Middle frontal gyrus (tissue), 1 donor: Measurements from ENCODE around the gene BCL7A.
A peak's percentile ranks its signal among the peaks of the same experiment; 100 is the strongest.

Experiments used
- DNase-seq: peaks from one replicate; pipeline ENCODE4 v3.0.0-alpha.2; 2015; ENCODE audit warnings: low spot score; ENCODE audit errors: extremely low spot score

BCL7A gene

GRCh38 chr12:122076743-122077495 lies 55.2 kb downstream of the BCL7A start:
- no peak for DNase-seq

- peak; percentile 88 for DNase-seq
These were observed 56.7 kb downstream of the BCL7A start, which contains the start of gene MLXIP for GRCh38 chr12:122078141-122079032. Gene MLXIP (plus strand): TSS chr12:122078756. CDS start chr12:122078854, 98 bp downstream.

DNA sequence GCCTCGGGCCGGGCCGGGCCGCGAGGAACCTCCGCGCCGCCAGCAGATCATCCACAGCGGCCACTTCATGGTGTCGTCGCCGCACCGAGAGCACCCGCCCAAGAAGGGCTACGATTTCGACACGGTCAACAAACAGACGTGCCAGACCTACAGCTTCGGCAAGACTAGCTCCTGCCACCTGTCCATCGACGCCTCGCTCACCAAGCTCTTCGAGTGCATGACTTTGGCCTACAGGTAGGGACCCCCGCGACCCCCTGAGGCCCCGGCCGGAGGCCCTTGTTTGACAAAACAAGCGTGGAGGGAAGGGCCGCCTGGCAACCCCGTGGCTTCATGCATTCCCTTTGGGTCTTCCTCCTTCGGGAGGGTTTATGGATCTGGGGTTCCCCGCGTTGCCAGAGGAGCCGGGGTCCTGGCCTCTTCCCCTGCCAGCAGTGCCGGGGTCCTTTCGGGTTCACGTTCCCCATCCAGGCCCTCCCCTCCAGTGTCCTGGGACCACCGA lies 57.4 kb downstream of the BCL7A start:
- DNase-seq, result no peak

DNA sequence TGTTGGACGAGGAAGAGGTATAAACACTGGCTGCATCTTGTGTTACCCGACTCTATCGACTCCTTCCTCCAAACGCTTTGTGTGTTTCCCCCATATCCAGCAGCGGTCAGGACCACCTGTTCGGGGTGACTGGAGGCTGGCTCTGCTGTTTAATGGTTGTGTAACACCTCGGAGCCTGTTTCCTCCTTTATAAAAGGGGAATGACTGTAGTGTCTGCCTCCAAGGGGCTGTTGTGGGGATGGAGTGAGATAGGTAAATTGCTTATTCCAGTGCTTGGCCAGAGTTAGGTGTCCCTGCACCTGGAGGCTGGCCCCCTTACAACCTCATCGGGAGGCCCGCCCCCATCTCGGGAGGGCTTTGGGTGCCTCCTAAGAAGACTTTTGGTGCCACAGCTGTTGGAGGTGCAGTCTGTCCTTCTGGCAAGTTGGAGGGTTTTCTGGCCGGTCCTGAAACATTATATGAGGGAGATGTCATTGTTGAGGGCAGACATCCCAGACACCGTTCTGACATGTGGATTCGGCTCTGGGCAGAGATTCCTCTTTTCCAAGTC lies 57.9 kb downstream of the BCL7A start:
- no peak for DNase-seq

- DNase-seq, result no peak
These were observed 58.7 kb downstream of the BCL7A start for GRCh38 chr12:122080149-122081082.

DNA sequence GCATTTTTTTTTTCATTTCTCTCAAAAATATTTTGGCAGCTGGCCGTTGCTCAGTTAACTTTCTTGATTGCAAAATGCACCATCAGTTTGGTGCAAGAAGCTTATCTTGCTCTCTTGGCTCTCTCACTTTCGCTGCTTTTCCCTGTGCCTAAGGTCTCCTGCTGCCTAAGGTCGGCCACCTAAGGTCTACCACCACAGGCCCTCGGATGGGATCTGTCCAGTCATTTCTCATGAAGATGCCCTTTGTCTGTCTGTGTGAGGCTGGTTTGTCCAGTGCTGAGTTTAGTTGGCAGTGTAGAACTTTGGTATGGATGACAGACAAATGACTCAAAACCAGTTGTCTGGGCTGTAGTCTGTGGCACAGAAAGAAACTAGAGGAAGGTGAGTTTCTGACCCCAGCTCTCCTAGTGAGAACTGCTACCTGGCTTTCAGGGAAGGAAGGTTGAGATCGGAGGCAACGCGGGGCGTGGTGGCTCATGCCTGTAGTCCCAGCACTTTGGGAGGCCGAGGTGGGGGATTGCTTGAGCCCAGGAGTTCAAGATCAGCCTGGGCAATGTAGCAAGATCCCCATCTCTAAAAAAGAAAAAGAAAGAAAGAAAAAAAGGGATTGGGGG lies 59.5 kb downstream of the BCL7A start:
- DNase-seq, result no peak

GRCh38 chr12:122081697-122082221 lies 60.1 kb downstream of the BCL7A start:
- DNase-seq, result no peak

DNA sequence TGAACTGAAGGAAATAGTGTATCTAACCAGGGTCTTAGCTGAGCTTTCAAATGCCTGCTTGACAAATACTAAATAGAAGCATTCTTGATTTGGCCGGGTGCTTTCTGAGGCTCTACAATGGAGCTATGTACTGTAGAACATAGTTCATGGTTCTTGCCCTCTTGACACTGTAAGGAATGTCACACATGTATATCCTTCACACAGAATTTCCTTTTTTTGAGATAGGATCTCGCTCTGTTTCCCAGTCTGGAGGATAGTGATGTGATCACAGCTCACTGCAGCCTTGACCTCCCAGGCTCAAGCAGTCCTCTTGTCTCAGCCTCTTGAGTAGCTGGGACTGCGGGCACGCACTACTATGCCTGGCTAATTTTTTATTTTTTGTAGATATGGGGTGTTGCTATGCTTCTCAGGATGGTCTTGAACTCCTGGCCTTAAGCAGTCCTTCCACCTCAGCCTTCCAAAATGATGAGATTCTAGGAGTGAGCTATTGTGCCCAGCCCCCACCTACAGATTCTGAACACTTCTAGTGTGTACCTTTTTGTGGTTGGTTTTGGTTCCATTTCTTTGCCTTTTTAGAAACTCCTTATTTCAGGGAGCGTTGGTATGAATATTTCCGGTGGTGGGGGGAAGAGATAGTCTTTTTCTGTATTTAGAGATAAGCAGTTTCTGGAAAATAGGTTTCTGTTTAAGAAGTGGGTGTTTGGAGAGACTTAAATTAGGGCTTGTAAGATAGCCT lies 61.1 kb downstream of the BCL7A start:
- DNase-seq, result no peak

DNA sequence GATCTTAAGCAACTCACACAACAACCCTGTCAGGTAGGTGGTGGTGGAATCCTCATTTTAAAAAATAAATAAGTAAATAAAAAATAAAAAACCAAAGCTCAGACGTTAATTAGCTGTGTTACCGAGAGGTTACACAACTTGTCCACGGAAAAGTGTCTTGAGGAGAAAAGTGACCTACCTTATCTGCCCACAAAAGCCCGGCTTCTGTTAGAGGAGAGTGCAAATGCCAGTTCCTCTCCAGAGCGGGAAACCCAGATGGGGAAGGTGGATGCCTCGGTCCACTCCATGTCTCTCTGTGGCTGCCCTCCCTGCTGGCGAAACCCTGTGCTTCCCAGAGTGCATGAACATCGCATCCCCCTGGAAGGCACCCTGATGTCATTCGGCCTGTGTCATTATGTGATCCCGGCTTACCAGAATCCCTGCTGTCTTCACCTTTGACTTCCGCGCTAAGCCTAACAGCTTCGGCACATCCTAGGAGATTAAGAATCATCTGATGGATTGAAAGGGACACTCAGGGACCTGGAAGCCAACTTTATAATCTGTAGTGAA lies 63.2 kb downstream of the BCL7A start:
- DNase-seq, result no peak

DNA sequence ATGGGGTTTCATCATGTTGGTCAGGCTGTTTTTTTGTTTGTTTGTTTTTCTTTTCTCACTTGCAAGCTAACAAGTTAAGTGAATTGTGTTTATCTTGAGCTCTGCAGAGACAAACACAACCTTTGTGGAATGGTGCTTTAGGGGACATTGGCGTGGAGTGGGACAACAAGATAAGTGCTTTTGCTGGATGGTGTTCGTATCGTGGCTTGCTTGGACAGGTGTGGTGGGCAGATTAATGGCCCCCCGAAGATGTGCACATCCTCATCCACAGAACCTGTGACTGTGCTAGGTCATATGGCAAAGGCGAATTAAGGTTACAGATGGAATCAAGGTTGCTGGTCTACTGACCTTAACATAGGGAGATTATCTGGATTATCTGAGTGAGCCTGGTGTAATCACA lies 63.9 kb downstream of the BCL7A start:
- DNase-seq, result no peak

DNA sequence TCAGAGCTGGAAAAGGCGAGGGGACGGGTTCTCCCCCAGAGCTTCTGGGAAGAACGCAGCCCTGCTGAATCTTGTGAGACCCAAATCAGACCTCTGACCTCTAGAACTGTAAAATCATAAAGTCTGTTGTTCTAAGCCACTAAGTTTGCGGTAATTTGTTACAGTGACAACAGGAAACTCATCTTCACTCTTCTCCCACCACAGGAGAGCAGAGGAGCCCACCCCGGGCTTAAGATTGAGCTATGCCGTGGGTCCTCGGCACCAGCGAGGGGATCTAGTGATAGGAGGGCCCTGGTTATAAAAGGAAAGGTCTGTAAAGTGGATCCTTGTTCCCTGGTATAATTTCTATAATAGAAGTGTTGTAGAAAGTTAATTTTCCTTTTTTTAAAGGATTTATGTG lies 64.4 kb downstream of the BCL7A start:
- DNase-seq, result no peak

- DNase-seq, result no peak
These were observed 65.1 kb downstream of the BCL7A start for GRCh38 chr12:122086641-122087285.

GRCh38 chr12:122087431-122088178 lies 65.9 kb downstream of the BCL7A start:
- DNase-seq, result no peak

DNA sequence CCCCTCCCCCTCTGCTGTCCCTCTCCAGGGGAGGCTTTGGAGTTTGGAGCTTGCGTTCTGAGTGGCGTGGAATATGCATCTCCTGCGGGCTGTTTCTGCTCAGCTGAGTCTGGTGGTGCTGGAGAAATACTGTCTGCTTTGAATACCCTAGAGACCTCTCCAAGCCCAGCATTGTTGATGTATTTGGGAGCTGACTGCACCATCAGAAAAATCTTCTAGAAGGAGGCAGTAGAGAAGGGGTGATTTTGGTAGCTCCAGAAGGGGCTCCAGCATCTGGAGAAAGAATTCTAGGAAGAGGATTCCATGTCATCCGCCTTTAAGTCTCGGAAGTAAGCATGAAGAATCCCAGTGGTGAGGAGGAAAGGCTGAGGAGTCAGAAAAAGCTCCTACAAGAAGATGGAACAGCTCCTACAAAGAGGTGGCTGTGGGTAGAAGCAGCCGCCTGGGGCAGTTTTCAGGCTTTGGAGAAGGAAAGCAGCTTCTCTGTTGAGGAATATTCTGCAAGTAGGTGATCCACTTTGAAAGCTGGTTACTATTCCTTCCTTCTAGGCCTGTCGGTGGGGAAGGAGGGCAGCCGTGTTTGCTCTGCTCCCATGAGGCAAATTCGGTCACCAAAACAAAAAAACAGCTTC lies 66.6 kb downstream of the BCL7A start:
- DNase-seq, result no peak

DNA sequence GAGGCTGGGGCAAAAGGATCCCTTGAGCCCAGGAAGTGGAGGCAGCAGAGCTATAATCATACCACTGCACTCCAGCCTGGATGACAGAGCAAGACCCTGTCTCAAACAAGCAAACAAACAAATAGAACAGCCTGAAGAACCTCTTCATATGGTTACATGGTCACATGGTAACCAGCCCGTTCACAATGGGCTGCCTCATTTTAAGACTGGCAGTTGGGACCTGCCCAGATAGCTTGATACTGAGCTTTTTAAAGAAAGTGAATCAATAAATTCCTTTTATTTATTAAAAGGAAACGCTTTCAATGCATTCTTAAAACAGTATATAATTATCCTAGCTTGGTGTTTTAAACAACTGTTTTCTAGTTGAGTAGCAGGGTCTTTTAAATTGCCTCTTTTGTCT lies 67.4 kb downstream of the BCL7A start:
- no peak for DNase-seq

GRCh38 chr12:122090759-122091515 lies 69.3 kb downstream of the BCL7A start:
- no peak for DNase-seq
